HG03378 (cell line): ENCODE measurements around the gene STARD8.
A peak's percentile ranks its signal among the peaks of the same experiment; 100 is the strongest.
"Not testable (repeated sequence)": the region's sequence is repeated elsewhere in the genome, so short reads cannot be mapped to it uniquely, and the experiment has no call there.

Source experiments
- ATAC-seq: cut with Tn5 transposase; IDR thresholded peaks from one replicate; pipeline ENCODE4 v1.9.1; 2021; ENCODE audit warnings: mild to moderate bottlenecking, moderate library complexity; ENCODE audit not compliant: unreplicated experiment

Gene STARD8

DNA sequence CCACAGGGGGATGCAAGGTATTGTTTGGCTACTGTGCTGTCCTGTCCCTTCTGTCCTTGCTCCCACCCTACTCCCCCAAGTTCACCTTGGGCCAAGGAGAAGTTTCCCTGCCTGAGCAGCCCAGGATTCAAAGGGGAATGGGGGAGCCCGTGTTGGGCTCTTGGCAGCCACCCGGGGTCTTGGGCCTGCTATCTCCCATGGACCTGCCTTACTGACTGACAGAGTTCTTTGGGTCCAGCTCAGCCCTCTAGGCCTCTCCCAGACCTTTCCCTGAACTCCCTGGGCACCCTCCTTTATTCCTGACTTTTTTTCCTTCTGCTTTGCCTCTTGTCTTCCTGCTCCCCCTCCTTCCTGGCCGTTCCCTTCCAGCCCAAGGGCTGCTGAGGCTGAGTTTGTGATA is 67.4 kb downstream of the STARD8 start:
- no peak for ATAC-seq

DNA sequence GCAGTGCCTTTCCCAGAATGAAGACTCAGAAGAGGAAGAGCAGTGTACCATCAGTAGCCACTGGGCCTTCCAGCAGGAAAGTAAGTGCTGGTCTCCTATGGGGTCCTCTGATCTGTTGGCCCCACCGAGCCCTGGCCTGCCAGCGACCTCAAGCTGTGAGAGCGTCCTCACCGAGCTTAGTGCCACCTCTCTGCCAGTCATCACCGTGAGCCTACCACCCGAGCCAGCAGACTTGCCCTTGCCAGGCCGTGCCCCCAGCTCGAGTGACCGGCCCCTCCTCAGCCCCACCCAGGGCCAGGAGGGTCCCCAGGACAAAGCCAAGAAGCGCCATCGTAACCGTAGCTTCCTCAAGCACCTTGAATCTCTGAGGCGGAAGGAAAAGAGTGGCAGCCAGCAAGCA is 69.7 kb downstream of the STARD8 start:
- ATAC-seq, result no peak

DNA sequence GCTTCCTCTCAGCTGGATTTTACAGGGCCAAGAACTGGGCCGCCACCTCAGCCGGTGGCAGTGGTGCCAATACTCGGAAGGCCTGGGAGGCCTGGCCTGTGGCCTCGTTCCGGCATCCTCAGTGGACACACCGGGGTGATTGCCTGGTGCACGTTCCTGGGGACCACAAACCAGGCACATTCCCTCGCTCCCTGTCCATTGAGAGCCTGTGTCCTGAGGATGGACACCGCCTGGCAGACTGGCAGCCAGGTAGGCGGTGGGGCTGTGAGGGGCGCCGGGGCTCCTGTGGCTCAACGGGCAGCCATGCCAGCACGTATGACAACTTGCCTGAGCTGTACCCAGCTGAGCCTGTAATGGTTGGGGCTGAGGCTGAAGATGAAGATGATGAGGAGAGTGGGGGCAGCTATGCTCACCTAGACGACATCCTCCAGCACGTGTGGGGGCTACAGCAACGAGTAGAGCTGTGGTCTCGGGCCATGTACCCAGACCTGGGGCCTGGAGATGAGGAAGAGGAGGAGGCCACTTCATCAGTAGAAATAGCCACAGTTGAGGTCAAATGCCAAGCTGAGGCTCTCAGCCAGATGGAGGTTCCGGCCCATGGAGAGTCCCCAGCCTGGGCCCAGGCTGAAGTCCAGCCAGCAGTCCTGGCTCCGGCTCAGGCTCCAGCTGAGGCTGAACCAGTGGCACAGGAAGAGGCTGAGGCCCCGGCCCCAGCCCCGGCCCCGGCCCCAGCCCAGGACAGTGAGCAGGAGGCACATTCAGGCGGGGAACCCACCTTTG is 70.4 kb downstream of the STARD8 start:
- no peak for ATAC-seq

DNA sequence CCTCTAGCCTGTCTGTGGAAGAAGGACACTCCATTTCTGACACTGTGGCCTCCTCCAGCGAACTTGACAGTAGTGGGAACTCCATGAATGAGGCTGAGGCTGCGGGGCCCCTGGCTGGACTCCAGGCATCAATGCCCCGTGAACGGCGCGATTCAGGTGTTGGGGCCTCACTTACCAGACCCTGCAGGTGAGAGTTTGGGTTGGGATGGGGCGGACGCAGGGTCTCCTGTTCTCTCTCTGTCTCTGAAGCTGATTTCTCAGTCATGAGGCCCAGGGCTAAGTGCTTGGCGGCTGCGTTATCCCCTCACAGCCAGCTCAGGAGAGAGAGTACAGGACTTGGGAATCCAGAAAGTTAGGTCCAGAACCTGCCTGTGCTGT is 71.0 kb downstream of the STARD8 start:
- ATAC-seq, result no peak

- ATAC-seq, result no peak
These were observed 71.9 kb downstream of the STARD8 start for GRCh38 chrX:68719181-68719903.

DNA sequence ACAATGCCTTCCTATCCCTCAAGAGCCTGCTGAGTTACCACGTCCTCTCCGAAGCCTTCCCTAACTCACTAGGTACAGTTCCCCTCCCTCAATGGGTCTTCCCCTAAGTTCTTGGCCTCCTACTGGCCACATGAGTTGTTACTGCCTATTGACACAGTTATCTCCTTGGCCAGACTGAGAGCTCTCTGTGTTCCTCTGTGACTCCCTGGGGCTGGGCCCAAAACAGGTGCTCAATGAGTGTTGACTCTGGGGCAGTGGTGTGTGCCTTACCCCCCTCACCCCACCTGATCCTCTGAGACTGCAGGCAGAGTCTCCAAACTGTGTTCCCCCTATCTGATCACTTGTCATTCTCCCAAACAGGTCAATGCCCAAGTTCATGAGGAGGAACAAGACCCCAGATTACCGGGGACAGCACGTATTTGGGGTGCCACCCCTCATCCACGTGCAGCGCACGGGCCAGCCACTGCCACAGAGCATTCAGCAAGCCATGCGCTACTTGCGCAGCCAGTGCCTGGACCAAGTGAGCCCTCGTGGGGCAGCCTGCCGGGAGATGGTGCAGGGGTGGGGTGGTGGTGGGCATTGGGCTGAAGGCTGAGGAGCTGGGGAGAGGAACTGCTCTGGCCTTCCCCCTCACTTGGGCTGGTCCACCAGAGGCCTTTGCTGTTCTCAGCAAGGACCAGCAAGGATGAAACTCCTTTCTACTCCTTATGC is 72.6 kb downstream of the STARD8 start:
- no peak for ATAC-seq

- ATAC-seq, result no peak
These were observed 73.4 kb downstream of the STARD8 start for GRCh38 chrX:68720851-68721250.

- ATAC-seq, result no peak
These were observed 74.1 kb downstream of the STARD8 start for GRCh38 chrX:68721546-68721945.

DNA sequence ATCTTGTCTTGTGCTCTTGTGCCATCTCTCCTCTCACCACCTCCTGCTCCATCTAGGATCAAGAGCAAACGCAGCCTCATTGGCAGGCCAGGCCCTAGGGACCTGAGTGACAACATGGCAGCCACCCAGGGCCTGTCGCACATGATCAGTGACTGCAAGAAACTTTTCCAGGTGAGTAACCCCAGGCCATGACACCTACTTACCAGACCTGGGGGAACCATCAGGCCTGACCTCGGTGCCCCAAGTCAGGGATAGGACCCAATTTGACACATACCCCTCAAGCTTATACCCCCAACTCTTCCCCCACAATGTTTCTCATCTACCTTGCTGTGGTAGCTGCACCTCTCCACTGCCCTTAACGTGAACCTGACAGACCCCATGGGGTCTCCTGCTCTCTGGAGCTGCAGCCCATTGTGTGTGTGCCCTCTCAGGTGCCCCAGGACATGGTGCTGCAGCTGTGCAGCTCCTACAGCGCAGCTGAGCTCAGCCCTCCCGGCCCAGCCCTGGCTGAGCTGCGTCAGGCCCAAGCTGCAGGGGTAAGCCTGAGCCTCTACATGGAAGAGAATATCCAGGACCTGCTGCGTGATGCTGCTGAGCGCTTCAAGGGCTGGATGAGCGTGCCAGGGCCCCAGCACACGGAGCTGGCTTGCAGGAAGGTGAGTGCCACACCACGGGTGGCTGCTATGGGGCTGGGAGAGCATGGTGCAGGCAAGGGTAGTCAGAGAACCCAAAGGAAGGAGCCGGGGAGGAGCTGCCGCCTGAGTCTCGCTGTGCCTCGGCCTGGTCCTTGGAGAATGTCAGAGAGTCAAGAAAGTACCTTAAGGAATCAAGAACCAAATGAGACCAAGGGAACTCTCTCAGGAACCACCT is 74.8 kb downstream of the STARD8 start:
- ATAC-seq, result no peak

GRCh38 chrX:68723491-68724155 is 76.2 kb downstream of the STARD8 start:
- no peak for ATAC-seq

GRCh38 chrX:68724531-68725020 is 77.1 kb downstream of the STARD8 start:
- ATAC-seq, result no peak

DNA sequence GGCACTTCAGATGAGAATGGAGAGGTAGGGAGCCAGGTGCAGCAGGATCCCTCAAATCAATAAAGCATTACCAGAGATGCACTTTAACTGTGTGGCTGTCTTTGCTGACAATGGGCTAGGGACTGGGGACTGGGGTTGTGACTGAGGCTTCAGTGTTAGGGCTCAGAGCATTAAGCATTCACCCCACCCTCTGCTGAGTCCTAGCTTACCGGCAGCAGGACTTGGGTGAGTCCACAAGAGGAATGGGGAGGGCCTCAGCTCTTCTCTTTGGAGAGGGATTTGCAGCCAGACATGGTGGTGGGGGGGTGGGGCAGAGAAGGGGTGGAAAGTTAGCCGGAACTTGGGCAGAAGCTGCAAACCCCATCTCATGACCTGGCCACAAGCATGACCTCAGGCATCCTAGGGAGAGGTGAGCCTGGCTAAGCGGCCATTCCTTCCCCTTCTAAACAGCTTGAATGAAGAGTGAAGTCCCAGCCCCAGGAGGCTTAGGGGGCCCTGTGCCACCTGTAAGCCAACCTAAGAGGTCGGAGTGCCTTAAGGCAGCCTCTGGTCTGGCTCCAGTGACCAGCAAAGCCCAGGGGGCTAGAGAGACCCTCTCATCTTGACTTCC is 78.4 kb downstream of the STARD8 start:
- no peak for ATAC-seq

GRCh38 chrX:68726366-68726765 is 78.9 kb downstream of the STARD8 start:
- no peak for ATAC-seq

GRCh38 chrX:68727696-68728095 is 80.2 kb downstream of the STARD8 start:
- ATAC-seq, result no peak

- no peak for ATAC-seq
These were observed 80.7 kb downstream of the STARD8 start for GRCh38 chrX:68728186-68728585.

- ATAC-seq, result no peak
These were observed 83.8 kb downstream of the STARD8 start for GRCh38 chrX:68731254-68731653.

DNA sequence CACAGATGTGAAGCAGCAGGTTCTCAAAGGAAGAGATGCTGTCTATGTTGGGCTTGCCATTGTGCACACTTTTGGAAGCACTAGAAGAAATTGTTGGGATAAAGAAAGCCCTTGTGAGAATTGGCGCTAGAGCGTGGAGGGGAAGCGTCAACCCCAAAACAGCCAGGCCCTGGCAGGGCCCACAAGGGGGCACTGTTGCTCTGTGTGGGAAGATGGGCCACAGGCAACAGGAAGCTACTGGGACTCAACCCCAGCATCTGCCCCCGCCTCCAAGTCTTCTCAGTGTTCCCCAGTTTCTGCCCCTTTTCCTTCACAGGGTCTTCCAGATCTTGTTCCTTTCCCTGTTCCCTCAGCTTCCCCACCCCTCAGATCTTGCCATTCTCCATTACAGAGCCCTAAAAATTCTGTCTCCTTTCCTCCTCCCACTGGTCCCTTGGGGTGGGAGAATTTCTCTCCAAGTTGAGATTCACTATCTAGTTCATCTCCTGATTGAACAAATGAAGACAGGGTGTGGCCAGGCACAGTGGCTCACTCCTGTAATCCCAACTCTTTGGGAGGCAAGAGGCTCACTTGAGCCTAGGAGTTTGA is 85.5 kb downstream of the STARD8 start:
- ATAC-seq, result peak; percentile 63

- ATAC-seq, result no peak
These were observed 87.8 kb downstream of the STARD8 start for GRCh38 chrX:68735266-68735665.

GRCh38 chrX:68741864-68742263 is 94.4 kb downstream of the STARD8 start:
- ATAC-seq, result not testable (repeated sequence)
